Measurements from ENCODE around the gene RASAL2.

The RASAL2 gene

GRCh38 chr1:178470411-178470960 lies 376.6 kb downstream of the RASAL2 start:
- no peak for DNase-seq

GRCh38 chr1:178472531-178472930 lies 378.6 kb downstream of the RASAL2 start:
- no peak for DNase-seq

GRCh38 chr1:178477373-178477772 lies 383.5 kb downstream of the RASAL2 start:
- no peak for DNase-seq

GRCh38 chr1:178477841-178478240 lies 383.9 kb downstream of the RASAL2 start:
- no peak for DNase-seq

- no peak for DNase-seq
Observed at GRCh38 chr1:178483251-178483957, 389.5 kb downstream of the RASAL2 start.

GRCh38 chr1:178484698-178485225 lies 390.9 kb downstream of the RASAL2 start:
- no peak for DNase-seq

- no peak for DNase-seq
Observed at GRCh38 chr1:178485541-178485981, 391.7 kb downstream of the RASAL2 start.

- no peak for DNase-seq
Observed at GRCh38 chr1:178486100-178487069, 392.5 kb downstream of the RASAL2 start.

GRCh38 chr1:178487070-178487615 lies 393.2 kb downstream of the RASAL2 start:
- DNase-seq, result no peak

- no peak for DNase-seq
Observed at GRCh38 chr1:178488393-178488792, 394.5 kb downstream of the RASAL2 start.

GRCh38 chr1:178489399-178489798 lies 395.5 kb downstream of the RASAL2 start:
- no peak for DNase-seq

GRCh38 chr1:178490136-178490535 lies 396.2 kb downstream of the RASAL2 start:
- no peak for DNase-seq

GRCh38 chr1:178490967-178491366 lies 397.1 kb downstream of the RASAL2 start:
- no peak for DNase-seq

GRCh38 chr1:178491721-178492120 lies 397.8 kb downstream of the RASAL2 start:
- DNase-seq, result no peak

GRCh38 chr1:178492341-178492740 lies 398.4 kb downstream of the RASAL2 start:
- no peak for DNase-seq

GRCh38 chr1:178493301-178493741 lies 399.4 kb downstream of the RASAL2 start:
- no peak for DNase-seq

GRCh38 chr1:178494569-178494971 lies 400.7 kb downstream of the RASAL2 start:
- no peak for DNase-seq

- no peak for DNase-seq
Observed at GRCh38 chr1:178495158-178495557, 401.3 kb downstream of the RASAL2 start.

GRCh38 chr1:178495741-178496409 lies 402.0 kb downstream of the RASAL2 start:
- no peak for DNase-seq

- DNase-seq, result no peak
Observed at GRCh38 chr1:178496410-178497135, 402.7 kb downstream of the RASAL2 start, which contains the start of gene CLEC20A. CLEC20A (minus strand) TSS chr1:178496964; CDS start chr1:178496939, 25 bp downstream.

GRCh38 chr1:178497903-178498478 lies 404.1 kb downstream of the RASAL2 start:
- DNase-seq, result no peak

Measured in stimulated activated CD4-positive, alpha-beta T cell treated with anti-CD3 and anti-CD28 coated beads, Interleukin-4, amount 100 ng/mL, for 24 hours (primary cell).